Endometrial microvascular endothelial cells (primary cell): ENCODE measurements around the gene ACOT7. TPM values are rescaled to one million over a fixed set of nuclear protein-coding genes. Genes with fewer than 3 reads are reported as not detected.

Experiments
- in situ Hi-C: cut with HindIII; loops from 2 replicates; pipeline ENCODE4 v1.10.0; 2017; ENCODE audit warnings: low sequenced_read_pairs, low pct_unique_long_range_greater_than_20kb; ENCODE audit errors: inconsistent ontology term
- total RNA-seq: library from RNA; depleted of rRNA; stranded (reverse); fragments of >200 nt; gene quantifications from one replicate; pipeline ENCODE4 v1.2.3, GENCODE V29; 2015; ENCODE audit errors: inconsistent ontology term

ACOT7 gene
- total RNA-seq, 1 donor from 2014 or later = 101 TPM

GRCh38 chr1:6300342-6301048 lies 93.1 kb downstream of the ACOT7 start:
- in situ Hi-C loops = no loop called here

DNA sequence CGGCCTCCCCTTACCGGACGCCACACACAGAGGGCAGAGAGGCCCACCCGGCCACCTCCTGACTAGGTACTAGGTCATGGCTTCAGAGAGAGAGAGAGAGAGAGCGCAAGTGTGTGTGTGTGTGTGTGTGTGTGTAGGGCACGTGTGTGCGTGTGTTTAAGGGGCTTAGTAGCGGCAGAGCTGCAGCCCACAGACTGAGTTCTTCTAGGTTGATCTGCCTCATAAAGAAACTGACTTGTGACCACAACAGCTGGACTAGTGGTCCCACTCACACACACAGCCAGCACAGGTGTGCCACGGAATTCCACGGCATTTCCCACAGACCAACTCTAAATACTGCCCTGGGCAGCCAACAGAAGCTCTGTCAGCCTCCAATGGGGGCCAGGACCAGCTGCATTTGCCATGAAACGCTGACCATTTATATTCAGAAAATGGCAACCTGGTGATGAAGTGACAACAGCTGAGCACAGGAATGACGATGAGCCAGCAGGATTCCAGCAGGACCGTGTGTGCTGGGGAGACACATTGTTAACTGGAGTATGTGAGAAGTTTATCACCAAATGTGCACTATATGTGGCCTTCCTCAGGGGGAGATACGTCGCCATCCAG lies 93.9 kb downstream of the ACOT7 start:
- in situ Hi-C loops = no loop called here

DNA sequence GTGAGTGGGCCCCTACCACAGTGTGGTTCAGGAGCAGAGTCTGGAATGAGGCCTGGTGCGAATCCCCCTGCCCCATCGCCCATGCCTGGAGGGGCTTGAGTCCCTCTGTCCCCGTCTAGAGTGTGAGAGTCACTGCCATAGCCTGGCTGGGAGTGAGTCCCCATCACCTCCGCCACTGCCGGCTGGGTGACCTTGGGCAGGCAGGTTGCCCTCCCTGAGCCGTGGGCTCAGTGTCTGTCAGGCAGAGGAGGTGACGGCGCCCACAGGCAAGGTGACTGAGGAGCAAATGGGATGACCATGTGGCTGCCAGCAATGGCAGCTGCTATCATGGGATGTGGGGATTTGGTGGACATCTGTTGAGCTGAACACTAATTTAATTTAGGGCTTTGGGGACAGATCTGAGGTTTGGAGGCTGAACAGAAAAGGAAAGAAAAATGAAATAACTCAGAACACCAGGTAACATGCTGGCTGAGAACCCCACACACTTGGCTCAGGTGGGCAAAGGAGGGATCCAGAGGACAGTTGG lies 94.6 kb downstream of the ACOT7 start:
- in situ Hi-C loops = no loop called here

GRCh38 chr1:6298530-6298929 lies 95.0 kb downstream of the ACOT7 start:
- in situ Hi-C loops = no loop called here

GRCh38 chr1:6295910-6296309 lies 97.7 kb downstream of the ACOT7 start:
- in situ Hi-C loops = no loop called here

GRCh38 chr1:6294890-6295556 lies 98.5 kb downstream of the ACOT7 start:
- in situ Hi-C loops = no loop called here

DNA sequence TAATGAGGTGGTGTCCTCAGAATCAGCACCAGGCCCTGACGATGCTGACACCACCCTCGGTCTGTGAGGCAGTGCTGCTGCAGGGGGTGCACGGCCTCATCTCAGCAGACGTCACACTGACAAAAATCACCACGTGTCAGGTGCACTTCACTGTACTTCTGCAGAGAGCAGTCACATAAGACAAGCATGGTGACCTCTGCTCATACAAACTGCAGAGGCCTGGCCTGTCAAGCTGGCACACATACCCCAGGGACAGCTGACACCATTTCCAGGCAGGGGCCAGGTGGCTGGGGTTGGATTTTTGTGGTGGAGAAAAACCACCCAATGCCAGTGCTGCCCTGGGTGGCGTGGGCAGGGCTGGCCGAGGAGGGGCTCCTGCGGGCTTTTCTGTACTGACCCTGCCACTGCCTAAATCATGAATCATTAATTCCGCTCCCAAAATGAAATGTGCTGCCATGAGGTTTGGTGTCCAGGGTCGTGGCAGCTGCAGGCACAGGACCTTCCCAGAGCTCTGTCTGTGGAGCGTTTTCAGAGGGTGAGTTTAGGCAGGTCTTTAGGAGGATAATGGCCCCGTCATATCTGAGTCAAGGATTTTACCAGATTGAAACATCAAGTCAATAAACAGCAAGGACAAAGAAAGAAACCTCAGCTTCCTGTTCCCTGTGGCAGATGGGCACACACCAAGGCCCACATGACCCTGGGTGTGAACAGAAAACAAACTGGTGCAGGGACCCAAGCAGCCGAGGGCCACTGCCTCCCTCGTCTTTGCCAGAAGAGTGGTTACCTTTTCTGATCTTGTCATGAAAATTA lies 99.3 kb downstream of the ACOT7 start:
- in situ Hi-C loops = no loop called here

DNA sequence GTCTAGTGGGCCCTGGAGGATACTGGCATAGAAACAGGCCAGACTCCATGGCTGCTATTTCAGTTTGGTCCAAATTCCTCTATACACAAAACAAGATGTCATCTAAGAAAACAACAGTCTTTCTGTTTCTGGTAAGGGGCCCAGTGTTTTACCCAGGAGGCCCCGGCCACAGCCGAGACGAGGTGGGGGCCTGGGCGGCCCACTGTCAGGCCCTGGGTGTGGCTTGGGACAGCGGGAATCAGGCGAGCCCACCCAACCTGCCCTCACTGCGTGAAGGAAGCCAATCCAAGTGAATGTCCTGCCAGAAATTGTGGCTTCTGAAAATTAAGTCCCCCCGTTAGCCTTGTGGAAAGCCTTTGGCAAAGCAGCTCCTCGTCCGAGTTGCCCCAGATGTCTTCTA lies 101.5 kb downstream of the ACOT7 start:
- in situ Hi-C loops = no loop called here

GRCh38 chr1:6288665-6289064 lies 104.9 kb downstream of the ACOT7 start:
- in situ Hi-C loops = no loop called here

GRCh38 chr1:6288026-6288425 lies 105.5 kb downstream of the ACOT7 start:
- in situ Hi-C loops = no loop called here

DNA sequence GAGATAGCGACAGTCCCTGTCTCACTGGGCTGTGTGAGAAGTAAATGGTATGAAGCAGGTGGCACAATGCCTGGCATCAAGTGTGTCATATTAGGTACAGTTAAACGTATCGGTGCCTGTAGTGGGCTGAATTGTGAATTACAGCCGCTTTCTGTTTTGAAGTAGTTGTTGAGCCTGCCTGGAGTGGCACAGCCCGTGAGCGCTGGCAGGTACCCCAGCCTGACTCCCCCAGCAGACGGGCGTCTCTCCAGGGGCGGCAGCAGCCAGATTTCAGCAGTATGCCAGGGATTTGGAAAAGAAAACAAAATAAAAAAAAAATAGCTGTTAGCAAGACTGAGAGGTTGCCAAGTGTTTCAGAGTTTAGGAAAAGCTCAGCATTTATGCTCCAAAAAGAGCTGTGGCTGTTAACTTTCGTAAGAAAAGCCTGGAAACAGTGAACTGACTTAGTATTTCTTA lies 106.1 kb downstream of the ACOT7 start:
- in situ Hi-C loops = no loop called here

GRCh38 chr1:6287029-6287428 lies 106.5 kb downstream of the ACOT7 start:
- in situ Hi-C loops = no loop called here

- in situ Hi-C loops = no loop called here
Measured at GRCh38 chr1:6286266-6286665, 107.3 kb downstream of the ACOT7 start.

DNA sequence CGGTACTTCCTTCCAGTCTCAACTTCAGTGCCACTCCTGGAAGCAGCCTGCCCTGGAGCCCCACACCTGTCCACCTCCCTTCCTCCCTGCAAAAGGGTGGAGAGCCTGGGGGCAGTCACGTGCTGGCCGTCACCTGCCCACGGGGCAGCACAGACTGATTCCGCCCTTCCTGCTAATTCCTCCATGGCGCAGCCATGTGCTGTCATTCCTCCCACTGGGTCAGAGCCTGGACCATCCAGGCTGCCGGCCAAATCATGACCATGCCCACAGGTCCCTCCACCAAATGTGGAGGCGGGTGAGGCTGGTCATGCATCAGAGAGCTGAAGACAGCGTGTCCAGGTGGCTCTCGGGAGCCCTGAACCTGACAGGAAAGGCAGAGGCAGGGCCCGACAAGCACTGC lies 108.2 kb downstream of the ACOT7 start:
- in situ Hi-C loops = no loop called here

- in situ Hi-C loops = no loop called here
Measured at GRCh38 chr1:6282577-6283270, 110.8 kb downstream of the ACOT7 start.

DNA sequence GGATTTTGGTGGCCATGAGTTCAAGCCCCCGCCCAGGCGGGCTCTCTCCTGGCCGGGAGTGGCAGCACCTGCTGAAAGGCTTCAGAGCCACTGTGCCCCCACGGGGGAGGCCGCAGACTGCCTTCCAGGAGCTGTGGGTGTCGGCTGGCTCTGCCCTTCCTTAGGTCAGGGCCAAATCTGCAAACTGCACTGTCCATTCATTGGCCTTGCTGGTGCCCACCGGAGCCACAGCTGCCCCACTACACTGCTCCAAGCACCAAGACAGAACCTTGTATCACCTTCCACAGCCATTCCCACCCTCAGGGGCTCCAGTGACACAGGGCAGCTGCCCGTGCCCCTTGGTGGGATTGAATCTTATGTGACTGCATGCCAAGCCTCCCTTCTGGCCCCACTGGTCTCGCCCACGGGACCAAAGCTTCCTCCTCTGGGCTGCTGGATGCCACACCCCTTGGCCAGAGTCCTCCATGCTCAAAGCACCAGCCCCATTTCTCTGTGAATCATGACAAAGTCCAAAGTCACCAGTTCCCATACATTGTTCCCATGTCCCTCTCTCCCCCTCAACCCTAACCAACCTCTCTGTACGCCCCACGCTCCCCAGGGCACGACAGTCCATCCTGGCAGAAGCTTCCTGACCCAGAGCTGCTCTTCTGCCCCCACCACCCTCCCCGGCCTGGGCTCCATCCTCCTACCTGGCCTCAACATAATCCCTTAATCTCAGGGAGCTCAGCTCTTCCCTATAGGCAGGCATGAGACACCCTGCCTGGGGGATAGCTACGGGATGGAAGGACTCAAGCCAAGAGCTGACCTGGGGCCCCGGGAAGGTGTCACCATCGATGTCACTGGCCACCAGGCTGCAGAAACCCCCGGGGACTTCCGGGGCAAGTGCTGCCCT lies 111.8 kb downstream of the ACOT7 start:
- in situ Hi-C loops = no loop called here

DNA sequence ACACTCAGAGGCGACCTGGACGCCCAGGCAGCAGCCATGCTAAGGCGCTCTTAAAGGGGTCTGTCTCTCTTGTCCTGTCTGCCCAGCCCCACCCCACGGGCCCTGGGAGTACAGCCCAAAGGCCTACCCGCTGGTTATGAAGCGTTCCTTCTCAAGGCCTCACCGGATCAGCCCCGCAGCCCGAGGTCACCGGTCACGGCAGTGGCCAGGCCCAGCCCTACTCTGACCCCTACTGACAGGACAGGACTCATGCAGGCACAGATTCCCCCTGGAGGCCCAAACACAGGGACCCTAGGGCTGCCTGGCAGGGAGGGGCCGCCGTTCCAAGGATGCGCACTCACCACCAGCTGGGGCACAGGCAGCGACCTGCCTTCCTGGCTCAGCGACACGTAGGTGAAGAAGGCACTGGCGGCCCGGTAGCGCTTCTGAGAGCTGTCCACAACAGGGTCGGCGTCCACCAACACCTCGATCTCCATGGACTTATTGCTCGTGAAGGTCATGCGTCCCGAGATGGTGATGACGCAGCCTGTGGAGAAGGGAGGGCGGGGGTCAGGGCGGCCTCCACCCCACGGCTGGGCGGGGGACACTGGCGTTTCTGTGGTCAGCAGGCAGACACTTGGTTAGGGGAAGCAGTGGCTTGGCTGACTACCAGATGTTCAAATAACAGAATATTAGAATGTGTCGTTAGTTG lies 112.7 kb downstream of the ACOT7 start:
- in situ Hi-C loops = no loop called here
